Stomach smooth muscle (tissue), 2 donors: ENCODE measurements around the gene CNIH2.
"Not testable (repeated sequence)": the region's sequence is repeated elsewhere in the genome, so short reads cannot be mapped to it uniquely, and the experiment has no call there.

Experiments
- H3K27ac ChIP-seq: one replicate; pipeline ENCODE4 v1.7.0; 2013; ENCODE audit warnings: mild to moderate bottlenecking, low read length, inconsistent platforms
- H3K27me3 ChIP-seq, 2 donors: one replicate each; pipeline ENCODE4 v1.7.0; 2013; ENCODE audit warnings: low read length in 2 of 2; ENCODE audit not compliant: insufficient read depth in 2 of 2, control insufficient read depth in 1 of 2
- H3K36me3 ChIP-seq, 2 donors: one replicate each; pipeline ENCODE4 v1.7.0; 2013; ENCODE audit warnings: low read length in 2 of 2; ENCODE audit not compliant: control insufficient read depth in 2 of 2, insufficient read depth in 2 of 2
- H3K4me1 ChIP-seq: one replicate; pipeline ENCODE4 v1.7.0; 2013; ENCODE audit warnings: low read length; ENCODE audit not compliant: control insufficient read depth, insufficient read depth
- H3K4me3 ChIP-seq, 2 donors: one replicate each; pipeline ENCODE4 v1.7.0; 2013; ENCODE audit warnings: low read length in 2 of 2
- H3K9ac ChIP-seq, 2 donors: one replicate each; pipeline ENCODE4 v1.7.0; 2013; ENCODE audit warnings: low read length in 2 of 2, mild to moderate bottlenecking in 1 of 2
- H3K9me3 ChIP-seq, 2 donors: one replicate each; pipeline ENCODE4 v1.7.0; 2013; ENCODE audit warnings: low read length in 2 of 2; ENCODE audit not compliant: control insufficient read depth in 2 of 2
- donor health status: healthy.
- donor health status: Pancreatic carcinoma.

The CNIH2 gene

DNA sequence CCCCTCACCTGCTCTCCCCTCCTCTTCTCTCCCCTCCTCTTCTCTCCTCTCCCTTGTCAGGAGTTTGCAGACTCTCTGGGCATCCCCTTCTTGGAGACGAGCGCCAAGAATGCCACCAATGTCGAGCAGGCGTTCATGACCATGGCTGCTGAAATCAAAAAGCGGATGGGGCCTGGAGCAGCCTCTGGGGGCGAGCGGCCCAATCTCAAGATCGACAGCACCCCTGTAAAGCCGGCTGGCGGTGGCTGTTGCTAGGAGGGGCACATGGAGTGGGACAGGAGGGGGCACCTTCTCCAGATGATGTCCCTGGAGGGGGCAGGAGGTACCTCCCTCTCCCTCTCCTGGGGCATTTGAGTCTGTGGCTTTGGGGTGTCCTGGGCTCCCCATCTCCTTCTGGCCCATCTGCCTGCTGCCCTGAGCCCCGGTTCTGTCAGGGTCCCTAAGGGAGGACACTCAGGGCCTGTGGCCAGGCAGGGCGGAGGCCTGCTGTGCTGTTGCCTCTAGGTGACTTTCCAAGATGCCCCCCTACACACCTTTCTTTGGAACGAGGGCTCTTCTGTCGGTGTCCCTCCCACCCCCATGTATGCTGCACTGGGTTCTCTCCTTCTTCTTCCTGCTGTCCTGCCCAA, 1.9 kb upstream of the CNIH2 start:
- H3K27ac ChIP-seq, result no peak overlapping the region
- peaks cover 42 to 44% of the 10 kb centered on the region in 2 donors for H3K36me3 ChIP-seq

GRCh38 chr11:66276619-66277018, 1.4 kb upstream of the CNIH2 start:
- not testable (repeated sequence) for H3K4me1 ChIP-seq, H3K9ac ChIP-seq, H3K4me3 ChIP-seq, H3K27ac ChIP-seq, H3K27me3 ChIP-seq, H3K9me3 ChIP-seq
- peaks cover 41 to 44% of the 10 kb centered on the region in 2 donors for H3K36me3 ChIP-seq

More for the DNA sequence above, 1.9 kb upstream of the CNIH2 start:
- H3K9ac ChIP-seq, result no peak overlapping the region
- H3K27me3 ChIP-seq, result no peaks in the 10 kb centered on the region
- no peak overlapping the region for H3K4me3 ChIP-seq
- H3K4me1 ChIP-seq, result peaks cover 8% of the 10 kb centered on the region
- H3K9me3 ChIP-seq, result no peaks in the 10 kb centered on the region

DNA sequence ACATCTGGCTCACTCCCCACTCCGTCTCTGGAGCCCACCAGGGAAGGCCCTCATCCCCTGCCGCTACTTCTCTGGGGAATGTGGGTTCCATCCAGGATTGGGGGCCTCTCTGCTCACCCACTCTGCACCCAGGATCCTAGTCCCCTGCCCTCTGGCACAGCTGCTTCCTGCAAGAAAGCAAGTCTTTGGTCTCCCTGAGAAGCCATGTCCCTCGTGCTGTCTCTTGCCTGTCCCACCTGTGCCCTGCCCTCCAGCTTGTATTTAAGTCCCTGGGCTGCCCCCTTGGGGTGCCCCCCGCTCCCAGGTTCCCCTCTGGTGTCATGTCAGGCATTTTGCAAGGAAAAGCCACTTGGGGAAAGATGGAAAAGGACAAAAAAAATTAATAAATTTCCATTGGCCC, 911 bp upstream of the CNIH2 start:
- H3K27ac ChIP-seq, H3K4me3 ChIP-seq, H3K27me3 ChIP-seq, H3K9ac ChIP-seq, H3K9me3 ChIP-seq, H3K4me1 ChIP-seq: not testable (repeated sequence)
- peaks cover 37 to 39% of the 10 kb centered on the region in 2 donors for H3K36me3 ChIP-seq

DNA sequence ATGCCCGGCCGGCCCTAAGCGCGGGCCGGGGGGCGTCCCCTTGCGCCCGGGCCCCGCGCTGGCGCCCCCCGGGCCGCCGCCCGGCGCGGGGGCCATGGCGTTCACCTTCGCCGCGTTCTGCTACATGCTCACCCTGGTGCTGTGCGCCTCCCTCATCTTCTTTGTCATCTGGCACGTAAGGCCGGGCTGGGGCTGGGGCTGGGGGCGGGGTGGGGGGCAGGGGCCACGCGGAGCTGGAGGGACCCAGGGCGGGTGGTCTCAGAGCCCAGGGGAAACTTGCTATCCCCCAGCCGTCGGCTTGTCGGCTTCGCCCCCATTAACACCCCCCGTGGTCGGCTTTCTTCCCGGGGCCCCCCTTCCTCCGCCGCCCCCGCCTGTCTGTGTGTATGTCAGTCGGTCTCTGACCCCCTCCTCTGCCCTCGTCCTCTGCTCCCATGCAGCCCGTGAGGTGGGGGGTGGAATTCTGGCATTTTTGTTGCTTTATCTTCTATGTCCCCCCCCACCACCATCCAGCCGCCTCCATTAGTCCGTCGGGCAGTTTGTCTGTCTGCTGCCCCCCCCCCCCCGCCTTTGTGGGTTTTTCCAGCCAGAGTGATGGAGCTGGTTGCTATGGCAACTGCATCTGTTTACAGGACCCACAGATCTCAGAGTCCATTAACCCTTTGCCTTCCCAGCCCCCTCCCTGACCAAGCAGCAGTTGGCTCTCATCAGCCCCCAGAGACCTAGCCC, 552 bp downstream of the CNIH2 start:
- Histone ChIP-seq H3K27me3 (peaks cover 0 to 4% of the 10 kb centered on the region in 2 donors), H3K9me3 (no peaks in the 10 kb centered on the region), H3K4me3 (no peak overlapping the region), H3K27ac (no peak overlapping the region), H3K36me3 (peaks cover 22 to 25% of the 10 kb centered on the region in 2 donors), H3K4me1 (peaks cover 14% of the 10 kb centered on the region), H3K9ac (no peak overlapping the region)

DNA sequence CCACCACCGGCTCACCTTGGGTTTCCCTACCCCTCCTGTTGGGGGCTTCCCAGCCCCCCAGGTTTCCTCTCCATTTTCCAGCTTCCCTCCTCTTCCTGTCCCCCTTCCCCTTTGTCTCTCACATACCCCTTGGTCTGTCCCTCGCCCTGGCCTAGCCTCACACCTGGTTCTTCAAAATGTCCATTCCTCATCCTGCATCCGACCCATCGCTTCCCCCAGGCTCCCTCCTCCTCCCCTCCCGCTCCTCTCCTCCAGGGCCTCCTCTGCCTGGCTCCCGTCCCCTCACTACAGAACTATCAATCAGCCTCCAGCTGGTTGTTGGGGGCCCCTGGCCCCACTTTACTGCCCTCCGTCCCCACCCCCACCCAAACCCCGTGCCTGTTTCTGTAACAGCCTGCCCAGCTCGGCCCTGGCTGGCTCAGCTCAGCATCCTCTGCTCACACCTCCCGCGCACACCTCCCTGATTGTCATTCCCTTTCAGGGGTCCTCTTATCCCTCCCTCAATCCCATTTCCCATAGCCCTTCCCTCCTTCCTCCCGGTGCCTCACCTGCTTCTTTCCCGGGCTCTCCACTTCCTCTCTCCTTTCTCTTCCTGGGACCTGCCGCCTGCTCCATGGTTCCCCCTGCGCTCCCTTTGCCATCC, 1.2 kb downstream of the CNIH2 start:
- Histone ChIP-seq H3K9me3 (no peaks in the 10 kb centered on the region), H3K36me3 (peaks cover 16 to 18% of the 10 kb centered on the region in 2 donors), H3K27me3 (peaks cover 0 to 4% of the 10 kb centered on the region in 2 donors), H3K4me1 (peaks cover 14% of the 10 kb centered on the region), H3K27ac (no peak overlapping the region), H3K9ac (no peak overlapping the region), H3K4me3 (no peak overlapping the region)

DNA sequence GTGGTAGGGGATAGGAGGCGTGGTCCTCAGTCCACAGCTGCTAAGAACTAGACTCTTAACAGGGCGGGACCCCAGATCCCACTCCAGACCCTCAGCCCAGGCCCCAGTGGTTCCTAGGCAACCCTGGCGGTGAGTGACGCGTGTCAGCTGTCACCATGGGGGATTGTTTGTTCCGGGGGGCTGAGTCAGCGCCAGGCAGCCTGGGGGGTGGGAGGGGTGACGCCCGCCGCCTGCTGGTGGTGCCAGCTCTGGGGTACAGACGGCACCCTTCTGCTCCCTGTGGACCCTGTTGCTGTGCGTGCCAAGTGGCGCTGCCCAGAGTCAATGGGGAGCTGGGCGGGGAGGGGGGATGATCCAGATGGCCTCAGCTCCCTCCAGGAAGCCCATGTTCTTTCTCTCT, 2.5 kb downstream of the CNIH2 start:
- H3K9ac ChIP-seq, result no peak overlapping the region
- no peaks in the 10 kb centered on the region for H3K9me3 ChIP-seq
- no peak overlapping the region for H3K4me3 ChIP-seq
- peaks cover 7 to 10% of the 10 kb centered on the region in 2 donors for H3K36me3 ChIP-seq
- peaks cover 0 to 4% of the 10 kb centered on the region in 2 donors for H3K27me3 ChIP-seq
- no peak overlapping the region for H3K27ac ChIP-seq
- H3K4me1 ChIP-seq, result peaks cover 18% of the 10 kb centered on the region

DNA sequence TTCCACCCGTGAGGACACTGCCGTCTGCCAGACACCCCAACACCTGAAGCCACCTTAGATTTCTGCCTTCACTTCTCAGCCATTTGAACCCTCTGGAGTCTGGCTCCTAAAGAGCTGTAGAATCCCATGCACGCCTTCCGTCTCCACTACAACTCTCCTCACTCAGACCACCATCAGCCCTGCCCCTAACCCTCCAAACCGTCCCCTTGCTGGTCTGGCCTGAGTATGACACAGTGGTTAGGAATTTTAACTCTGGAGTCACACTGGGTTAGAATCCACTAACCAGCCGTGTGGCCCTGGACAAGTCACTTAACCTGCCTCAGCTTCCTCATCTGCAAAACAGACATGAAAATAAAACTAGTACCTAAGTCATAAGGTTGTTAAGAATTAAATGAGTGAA, 3.0 kb downstream of the CNIH2 start:
- H3K36me3 ChIP-seq, result peaks cover 5 to 7% of the 10 kb centered on the region in 2 donors
- H3K4me1 ChIP-seq, result peaks cover 22% of the 10 kb centered on the region
- no peak overlapping the region for H3K27ac ChIP-seq
- H3K9ac ChIP-seq, result no peak overlapping the region
- H3K4me3 ChIP-seq, result no peak overlapping the region
- H3K9me3 ChIP-seq, result no peaks in the 10 kb centered on the region
- H3K27me3 ChIP-seq, result peaks cover 0 to 4% of the 10 kb centered on the region in 2 donors

DNA sequence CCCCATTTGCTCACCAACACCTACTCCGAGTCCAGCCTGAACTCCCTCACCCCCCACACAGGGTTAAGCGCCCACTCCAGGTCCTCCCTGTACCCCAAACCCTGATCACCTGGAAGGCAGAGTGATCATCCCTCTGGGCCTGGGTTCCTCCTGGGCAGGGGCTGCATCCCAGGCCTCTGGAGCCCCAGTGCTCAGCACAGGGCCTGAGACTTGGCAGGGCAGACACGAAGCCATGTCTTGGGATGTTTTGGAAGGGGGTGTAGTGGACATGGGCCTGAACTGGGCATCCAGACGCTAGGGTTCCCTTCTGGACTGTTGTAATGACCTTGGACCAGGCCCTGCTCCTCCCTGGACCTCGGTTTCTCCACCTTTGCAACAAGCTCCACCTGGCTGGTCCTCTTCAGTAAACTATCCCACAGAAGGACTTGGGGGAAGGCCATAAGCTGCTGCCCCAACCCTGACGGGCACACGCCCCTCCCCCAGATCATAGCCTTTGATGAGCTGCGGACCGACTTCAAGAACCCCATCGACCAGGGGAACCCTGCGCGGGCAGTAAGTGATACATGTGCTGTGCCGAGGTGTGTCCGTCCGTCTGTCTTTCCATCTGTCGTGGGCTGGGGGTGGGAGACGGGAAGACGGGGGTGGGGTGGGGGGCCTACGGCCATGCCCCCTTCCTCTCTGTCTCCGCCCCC, 3.9 kb downstream of the CNIH2 start:
- no peaks in the 10 kb centered on the region for H3K9me3 ChIP-seq
- H3K27ac ChIP-seq, result no peak overlapping the region
- peaks cover 0 to 4% of the 10 kb centered on the region in 2 donors for H3K27me3 ChIP-seq
- peak overlapping the region in 1 of 2 donors; percentile 27 for H3K9ac ChIP-seq
- H3K36me3 ChIP-seq, result peaks cover 0 to 7% of the 10 kb centered on the region in 2 donors
- H3K4me1 ChIP-seq, result peaks cover 27% of the 10 kb centered on the region
- no peak overlapping the region for H3K4me3 ChIP-seq

GRCh38 chr11:66282468-66283455, 4.8 kb downstream of the CNIH2 start:
- Histone ChIP-seq H3K9ac (no peak overlapping the region), H3K36me3 (peaks cover 0 to 8% of the 10 kb centered on the region in 2 donors), H3K27me3 (peaks cover 0 to 4% of the 10 kb centered on the region in 2 donors), H3K4me1 (peaks cover 31% of the 10 kb centered on the region), H3K9me3 (no peaks in the 10 kb centered on the region), H3K27ac (no peak overlapping the region), H3K4me3 (peak overlapping the region in 1 of 2 donors; percentile 8)
